IMR-90 (cell line): ENCODE measurements around the gene CLDN10. TPM values are rescaled to one million over a fixed set of nuclear protein-coding genes. Genes with fewer than 3 reads are reported as not detected.

Source experiments
- ATAC-seq: fragments of 200-7000 bp; cut with Tn5 transposase; 2 replicates; pipeline ENCODE4 v1.9.1; 2020; ENCODE audit warnings: low read depth, mild to moderate bottlenecking, moderate library complexity
- BruUV-seq: library from RNA; stranded (reverse); fragments of 400-500 nt; replicated peaks from 2 replicates; lab custom pipeline; 2021; lab: Mats Ljungman, UMichigan
- CTCF ChIA-PET: fragments of 300-600 bp; formaldehyde crosslinking; extraction: SDS; loops from one replicate; lab custom pipeline; 2021; ENCODE audit warnings: antibody characterized with exemption; lab: Yijun Ruan, JAX
- POLR2A ChIA-PET: fragments of 300-600 bp; sonication (Branson Sonifier 250); formaldehyde crosslinking; loops from one replicate; lab custom pipeline; 2022; ENCODE audit warnings: antibody characterized with exemption; ENCODE audit not compliant: unreplicated experiment; lab: Charles Lee
- DNase-seq: peaks from one replicate; pipeline ENCODE4 v3.0.0; 2013
- H2AFZ ChIP-seq: replicated peaks from 2 replicates; pipeline ENCODE3; 2013; ENCODE audit warnings: low read length, mild to moderate bottlenecking; ENCODE audit not compliant: poor library complexity
- H2AK5ac ChIP-seq: 2 replicates; pipeline ENCODE4 v1.6.1; 2013; ENCODE audit warnings: low read depth, low read length, inconsistent platforms
- H2AK9ac ChIP-seq: replicated peaks from 2 replicates; pipeline ENCODE3; 2013; ENCODE audit warnings: mild to moderate bottlenecking, low read depth, low read length, moderate library complexity; ENCODE audit not compliant: poor library complexity
- H2BK120ac ChIP-seq: 2 replicates; pipeline ENCODE4 v1.6.1; 2013; ENCODE audit warnings: low read depth, low read length, inconsistent platforms
- H2BK15ac ChIP-seq: 3 replicates; pipeline ENCODE4 v1.6.1; 2013; ENCODE audit warnings: low read depth, low read length, inconsistent platforms
- H2BK20ac ChIP-seq: 2 replicates; pipeline ENCODE4 v1.6.1; 2013; ENCODE audit warnings: low read depth, mild to moderate bottlenecking, inconsistent platforms, low read length, moderate library complexity
- H2BK5ac ChIP-seq: 2 replicates; pipeline ENCODE4 v1.6.1; 2013; ENCODE audit warnings: mild to moderate bottlenecking, low read depth, low read length, inconsistent platforms; ENCODE audit not compliant: poor library complexity, severe bottlenecking
- H3K14ac ChIP-seq: replicated peaks from 2 replicates; pipeline ENCODE4 v1.6.1; 2013; ENCODE audit warnings: low read depth, low read length, inconsistent platforms
- H3K18ac ChIP-seq: 2 replicates; pipeline ENCODE4 v1.6.1; 2013; ENCODE audit warnings: low read depth, low read length, control low read depth
- H3K23ac ChIP-seq: 2 replicates; pipeline ENCODE4 v1.6.1; 2013; ENCODE audit warnings: low read depth, low read length, inconsistent platforms
- H3K27ac ChIP-seq: 2 replicates; pipeline ENCODE4 v1.5.1; 2013; ENCODE audit warnings: mild to moderate bottlenecking, control low read depth, low read length; ENCODE audit not compliant: insufficient read depth
- H3K27me3 ChIP-seq: 2 replicates; pipeline ENCODE4 v1.6.1; 2013; ENCODE audit warnings: low read length; ENCODE audit not compliant: control insufficient read depth, insufficient read depth
- H3K36me3 ChIP-seq: 2 replicates; pipeline ENCODE4 v1.6.1; 2013; ENCODE audit warnings: low read length, mixed read lengths; ENCODE audit not compliant: control insufficient read depth, insufficient read depth
- H3K4ac ChIP-seq: 2 replicates; pipeline ENCODE4 v1.6.1; 2013; ENCODE audit warnings: low read depth, low read length, inconsistent platforms
- H3K4me1 ChIP-seq: 2 replicates; pipeline ENCODE4 v1.6.1; 2013; ENCODE audit warnings: low read length, mixed read lengths; ENCODE audit not compliant: control insufficient read depth, insufficient read depth
- H3K4me2 ChIP-seq: 2 replicates; pipeline ENCODE4 v1.6.1; 2013; ENCODE audit warnings: low read depth, mild to moderate bottlenecking, control low read depth, low read length, moderate library complexity
- H3K4me3 ChIP-seq: 2 replicates; pipeline ENCODE4 v1.5.1; 2013; ENCODE audit warnings: low read depth, mild to moderate bottlenecking, control low read depth, low read length, moderate library complexity; ENCODE audit not compliant: insufficient read depth
- H3K56ac ChIP-seq: 2 replicates; pipeline ENCODE4 v1.6.1; 2013; ENCODE audit warnings: low read length, inconsistent platforms; ENCODE audit not compliant: insufficient read depth; ENCODE audit errors: extremely low read depth
- H3K79me1 ChIP-seq, 2 experiments: 2 replicates each; pipeline ENCODE4 v1.6.1; 2013; ENCODE audit warnings: low read length in 2 of 2, inconsistent platforms in 1 of 2, low read depth in 1 of 2
- H3K9ac ChIP-seq: 2 replicates; pipeline ENCODE4 v1.6.1; 2013; ENCODE audit warnings: low read depth, low read length, control low read depth
- H3K9me1 ChIP-seq: 2 replicates; pipeline ENCODE4 v1.6.1; 2013; ENCODE audit warnings: low read length, inconsistent platforms; ENCODE audit not compliant: insufficient read depth
- H3K9me3 ChIP-seq: 2 replicates; pipeline ENCODE4 v1.6.1; 2013; ENCODE audit warnings: low read length; ENCODE audit not compliant: control insufficient read depth, insufficient read depth
- H4K20me1 ChIP-seq: 2 replicates; pipeline ENCODE4 v1.6.1; 2013; ENCODE audit warnings: low read length, inconsistent platforms; ENCODE audit not compliant: insufficient read depth
- H4K5ac ChIP-seq: 2 replicates; pipeline ENCODE4 v1.6.1; 2013; ENCODE audit warnings: mild to moderate bottlenecking, low read depth, low read length, control low read depth
- H4K8ac ChIP-seq, 2 experiments: 2 replicates each; pipeline ENCODE4 v1.6.1; 2013; ENCODE audit warnings: low read depth in 2 of 2, low read length in 2 of 2, control low read depth in 1 of 2, inconsistent platforms in 1 of 2
- H4K91ac ChIP-seq: 2 replicates; pipeline ENCODE4 v1.6.1; 2013; ENCODE audit warnings: low read depth, low read length, inconsistent platforms; ENCODE audit not compliant: insufficient read depth
- BHLHE40 ChIP-seq: fragments of 150-350 bp; IDR thresholded peaks from 2 replicates; pipeline ENCODE4 v1.6.1; 2016; ENCODE audit warnings: mild to moderate bottlenecking, low read depth, low read length
- CEBPB ChIP-seq: IDR thresholded peaks from 2 replicates; pipeline ENCODE4 v1.6.1; 2012; ENCODE audit warnings: low read depth, low read length, improper control_type of control experiment
- CHD1 ChIP-seq: IDR thresholded peaks from 2 replicates; pipeline ENCODE4 v1.6.1; 2012; ENCODE audit warnings: low read depth, low read length, improper control_type of control experiment
- FOS ChIP-seq: fragments of 150-350 bp; IDR thresholded peaks from 2 replicates; pipeline ENCODE4 v1.6.1; 2016; ENCODE audit warnings: low read depth, low read length
- MAFK ChIP-seq: IDR thresholded peaks from 2 replicates; pipeline ENCODE4 v1.6.1; 2012; ENCODE audit warnings: low read depth, low read length, improper control_type of control experiment
- MAZ ChIP-seq: IDR thresholded peaks from 2 replicates; pipeline ENCODE4 v1.6.1; 2012; ENCODE audit warnings: low read depth, mild to moderate bottlenecking, low read length, improper control_type of control experiment, moderate library complexity, borderline replicate concordance
- MXI1 ChIP-seq: IDR thresholded peaks from 2 replicates; pipeline ENCODE4 v1.6.1; 2012; ENCODE audit warnings: low read depth, mild to moderate bottlenecking, low read length, moderate library complexity, borderline replicate concordance
- NFE2L2 ChIP-seq: fragments of 150-350 bp; IDR thresholded peaks from 2 replicates; pipeline ENCODE4 v1.6.1; 2016; ENCODE audit warnings: low read depth, mild to moderate bottlenecking, low read length
- POLR2A ChIP-seq: IDR thresholded peaks from 2 replicates; pipeline ENCODE4 v1.6.1; 2012; ENCODE audit warnings: mild to moderate bottlenecking, low read depth, low read length
- RAD21 ChIP-seq: IDR thresholded peaks from 2 replicates; pipeline ENCODE4 v1.6.1; 2012; ENCODE audit warnings: low read length, improper control_type of control experiment
- RCOR1 ChIP-seq: IDR thresholded peaks from 2 replicates; pipeline ENCODE4 v1.6.1; 2012; ENCODE audit warnings: mild to moderate bottlenecking, low read length, improper control_type of control experiment; ENCODE audit not compliant: insufficient replicate concordance
- RFX5 ChIP-seq: IDR thresholded peaks from 2 replicates; pipeline ENCODE4 v1.8.0; 2012; ENCODE audit warnings: low read depth, mild to moderate bottlenecking, low read length, moderate library complexity
- SMC3 ChIP-seq: fragments of 150-350 bp; IDR thresholded peaks from 2 replicates; pipeline ENCODE4 v1.6.1; 2016; ENCODE audit warnings: low read depth, mild to moderate bottlenecking, antibody characterized with exemption, low read length, moderate library complexity
- WGBS, 2 experiments: methylation state at CpG; one replicate each; pipeline versions ENCODE4 v1.1.5 to v1.1.7; 2013; ENCODE audit warnings: missing lambda C conversion rate in 2 of 2; ENCODE audit not compliant: insufficient read length in 1 of 2; ENCODE audit errors: extremely low coverage in 2 of 2; 5-methylcytosine and 5-hydroxymethylcytosine counted together
- dilution Hi-C: fragments of 300-500 bp; cut with HindIII; formaldehyde crosslinking; loops from one replicate; pipeline ENCODE4 v1.14.3; 2018; ENCODE audit warnings: low sequenced_read_pairs; ENCODE audit not compliant: unreplicated experiment
- in situ Hi-C: fragments of 300-500 bp; cut with MboI; formaldehyde crosslinking; loops from 3 replicates; pipeline ENCODE4 v1.14.3; 2019; ENCODE audit warnings: low sequenced_read_pairs, inconsistent platforms, mixed read lengths
- intact Hi-C: fragments of 100-400 bp; cut with micrococcal nuclease; formaldehyde crosslinking; loops from 2 replicates; pipeline ENCODE4 v1.10.0; 2022
- polyA plus RNA-seq, 3 experiments: library from polyadenylated mRNA; depleted of rRNA; stranded (reverse); fragments of >200 nt; gene quantifications; 2 replicates each; pipeline ENCODE4 v1.2.3, GENCODE V29; 2012; ENCODE audit warnings: low replicate concordance in 1 of 3
- total RNA-seq: library from RNA; depleted of rRNA; stranded (reverse); fragments of >200 nt; gene quantifications from 2 replicates; pipeline ENCODE4 v1.2.3, GENCODE V29; 2012
- TF ChIP-seq, protein P1 (sequence below): fragments of 150-350 bp; IDR thresholded peaks from 2 replicates; pipeline ENCODE4 v1.6.1; 2016; ENCODE audit warnings: low read depth, mild to moderate bottlenecking, low read length, moderate library complexity, borderline replicate concordance
- TF ChIP-seq, protein P2 (sequence below): conservative IDR thresholded peaks from 2 replicates; pipeline ENCODE4 v1.5.1; 2012; ENCODE audit warnings: mild to moderate bottlenecking, low read depth, low read length, improper control_type of control experiment
- TF ChIP-seq, protein P3 (sequence below): fragments of 150-350 bp; IDR thresholded peaks from 2 replicates; pipeline ENCODE4 v1.6.1; 2017; ENCODE audit warnings: mild to moderate bottlenecking, antibody characterized with exemption, low read length, low read depth

The CLDN10 gene
- total and polyA plus RNA-seq, 2 of the 4 experiments (the other 2 are of a cell fraction), result not detected

DNA sequence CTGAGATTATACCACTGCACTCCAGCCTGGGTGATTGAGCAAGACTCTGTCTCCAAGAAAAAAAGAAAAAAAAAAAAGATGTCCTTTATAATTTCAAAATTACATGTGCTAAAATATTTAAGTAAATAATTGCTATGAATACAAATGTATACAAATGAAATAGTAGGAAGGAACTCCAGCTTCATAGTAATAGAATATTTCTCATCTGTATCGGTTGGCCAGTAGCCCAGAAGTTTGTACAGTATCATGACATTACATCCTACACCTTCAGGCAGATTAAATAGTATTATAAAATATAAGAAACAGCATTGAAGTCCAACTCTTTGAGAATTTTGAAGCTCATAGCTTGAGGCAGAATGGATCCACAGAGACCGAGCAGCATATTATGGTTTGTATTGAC, 36.5 kb upstream of the CLDN10 start:
- no peak overlapping the region for H3K23ac ChIP-seq
- BruUV-seq, result no TSS peak
- no peaks in the 10 kb centered on the region; the same call in 1 of the 2 replicates for H3K9me3 ChIP-seq
- no peak overlapping the region for H2AFZ ChIP-seq
- no peak overlapping the region for H3K14ac ChIP-seq
- no peak overlapping the region for H3K4ac ChIP-seq
- H4K8ac ChIP-seq, result no peak overlapping the region
- ATAC-seq, result no peak
- H3K36me3 ChIP-seq, result no peaks in the 10 kb centered on the region
- no peak overlapping the region for H3K4me2 ChIP-seq
- H3K27ac ChIP-seq, result no peak overlapping the region
- H4K91ac ChIP-seq, result no peak overlapping the region
- no peaks in the 10 kb centered on the region for H4K20me1 ChIP-seq
- CTCF ChIA-PET, result no interaction called here
- H3K9me1 ChIP-seq, result no peaks in the 10 kb centered on the region
- H3K27me3 ChIP-seq, result peaks cover 7% of the 10 kb centered on the region; the same call in 1 of the 2 replicates
- H2BK120ac ChIP-seq, result no peak overlapping the region
- H2BK5ac ChIP-seq, result no peak overlapping the region
- intact Hi-C loops, result no loop called here
- H3K56ac ChIP-seq, result no peak overlapping the region
- no peak overlapping the region for H2BK15ac ChIP-seq
- dilution Hi-C loops, result no loop called here
- POLR2A ChIA-PET, result interaction anchor here (0.7 kb wide), 1 partner anchor 75 kb away, joined by 8 read pairs; no protein-coding TSS in a partner anchor
- H2BK20ac ChIP-seq, result no peak overlapping the region
- WGBS, 2 experiments, result no CpG with 5 or more reads among the region's 2 CpGs
- in situ Hi-C loops, result no loop called here
- H2AK5ac ChIP-seq, result no peak overlapping the region
- no peaks in the 10 kb centered on the region for H3K79me1 ChIP-seq
- no peak overlapping the region for H3K4me3 ChIP-seq
- H4K5ac ChIP-seq, result no peak overlapping the region
- TF ChIP-seq FOS (no peak), BHLHE40 (no peak), MAZ (no peak), MAFK (no peak), NFE2L2 (no peak), RFX5 (no peak), MXI1 (no peak), CEBPB (no peak), SMC3 (no peak), RAD21 (no peak), POLR2A (no peak), CHD1 (no peak), RCOR1 (no peak)
- TF ChIP-seq, protein P1, sequence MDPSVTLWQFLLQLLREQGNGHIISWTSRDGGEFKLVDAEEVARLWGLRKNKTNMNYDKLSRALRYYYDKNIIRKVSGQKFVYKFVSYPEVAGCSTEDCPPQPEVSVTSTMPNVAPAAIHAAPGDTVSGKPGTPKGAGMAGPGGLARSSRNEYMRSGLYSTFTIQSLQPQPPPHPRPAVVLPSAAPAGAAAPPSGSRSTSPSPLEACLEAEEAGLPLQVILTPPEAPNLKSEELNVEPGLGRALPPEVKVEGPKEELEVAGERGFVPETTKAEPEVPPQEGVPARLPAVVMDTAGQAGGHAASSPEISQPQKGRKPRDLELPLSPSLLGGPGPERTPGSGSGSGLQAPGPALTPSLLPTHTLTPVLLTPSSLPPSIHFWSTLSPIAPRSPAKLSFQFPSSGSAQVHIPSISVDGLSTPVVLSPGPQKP, result no peak
- TF ChIP-seq, protein P2, sequence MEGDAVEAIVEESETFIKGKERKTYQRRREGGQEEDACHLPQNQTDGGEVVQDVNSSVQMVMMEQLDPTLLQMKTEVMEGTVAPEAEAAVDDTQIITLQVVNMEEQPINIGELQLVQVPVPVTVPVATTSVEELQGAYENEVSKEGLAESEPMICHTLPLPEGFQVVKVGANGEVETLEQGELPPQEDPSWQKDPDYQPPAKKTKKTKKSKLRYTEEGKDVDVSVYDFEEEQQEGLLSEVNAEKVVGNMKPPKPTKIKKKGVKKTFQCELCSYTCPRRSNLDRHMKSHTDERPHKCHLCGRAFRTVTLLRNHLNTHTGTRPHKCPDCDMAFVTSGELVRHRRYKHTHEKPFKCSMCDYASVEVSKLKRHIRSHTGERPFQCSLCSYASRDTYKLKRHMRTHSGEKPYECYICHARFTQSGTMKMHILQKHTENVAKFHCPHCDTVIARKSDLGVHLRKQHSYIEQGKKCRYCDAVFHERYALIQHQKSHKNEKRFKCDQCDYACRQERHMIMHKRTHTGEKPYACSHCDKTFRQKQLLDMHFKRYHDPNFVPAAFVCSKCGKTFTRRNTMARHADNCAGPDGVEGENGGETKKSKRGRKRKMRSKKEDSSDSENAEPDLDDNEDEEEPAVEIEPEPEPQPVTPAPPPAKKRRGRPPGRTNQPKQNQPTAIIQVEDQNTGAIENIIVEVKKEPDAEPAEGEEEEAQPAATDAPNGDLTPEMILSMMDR, result no peak
- TF ChIP-seq, protein P3, sequence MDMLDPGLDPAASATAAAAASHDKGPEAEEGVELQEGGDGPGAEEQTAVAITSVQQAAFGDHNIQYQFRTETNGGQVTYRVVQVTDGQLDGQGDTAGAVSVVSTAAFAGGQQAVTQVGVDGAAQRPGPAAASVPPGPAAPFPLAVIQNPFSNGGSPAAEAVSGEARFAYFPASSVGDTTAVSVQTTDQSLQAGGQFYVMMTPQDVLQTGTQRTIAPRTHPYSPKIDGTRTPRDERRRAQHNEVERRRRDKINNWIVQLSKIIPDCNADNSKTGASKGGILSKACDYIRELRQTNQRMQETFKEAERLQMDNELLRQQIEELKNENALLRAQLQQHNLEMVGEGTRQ, result no peak
- no peak overlapping the region for H2AK9ac ChIP-seq
- no peak for DNase-seq
- no peak overlapping the region for H3K18ac ChIP-seq
- H3K4me1 ChIP-seq, result no peaks in the 10 kb centered on the region
- no peak overlapping the region for H3K9ac ChIP-seq
